ENCODE data around the gene HS3ST5. TPM values are rescaled to one million over a fixed set of nuclear protein-coding genes. Genes with fewer than 3 reads are reported as not detected.

HS3ST5 gene
- total and polyA plus RNA-seq, 2 donors (not counting 3 experiments of a cell fraction or from before 2014, with no cell fraction given), result not detected

- intact Hi-C loops (cut with micrococcal nuclease) (no loop called here), dilution Hi-C loops (cut with MboI; ENCODE audit: extremely low pct_ligation_motif_present, low sequenced_read_pairs) (no loop called here)
- Histone ChIP-seq H4K20me1 (replicated peaks; ENCODE audit: control insufficient read depth, extremely low read depth, insufficient read depth, low read length) (no peaks in the 10 kb centered on the region), H3K4me2 (ENCODE audit: insufficient read depth, low read length) (no peak overlapping the region), H3K27ac (ENCODE audit: insufficient read depth, low read depth, low read length) (no peak overlapping the region), H3K9me3 (replicated peaks; ENCODE audit: control insufficient read depth, insufficient read depth, low read length) (no peaks in the 10 kb centered on the region), H3K4me1 (ENCODE audit: control insufficient read depth, extremely low read depth, insufficient read depth, low read length) (no peaks in the 10 kb centered on the region), H3K9me1 (replicated peaks; ENCODE audit: control insufficient read depth, extremely low read depth, insufficient read depth, low read length) (no peaks in the 10 kb centered on the region), H3K36me3 (ENCODE audit: control insufficient read depth in 2 of 2, extremely low read depth in 1 of 2, insufficient read depth in 2 of 2, low read length in 2 of 2) (no peaks in the 10 kb centered on the region), H3K9ac (replicated peaks; ENCODE audit: extremely low read depth, insufficient read depth, low read length) (no peak overlapping the region), H3K79me2 (ENCODE audit: control insufficient read depth, insufficient read depth, low read length) (no peaks in the 10 kb centered on the region), H2AFZ (ENCODE audit: low read depth, low read length) (no peak overlapping the region), H3K4me3 (replicated peaks in 1 of 3; ENCODE audit: insufficient read depth in 1 of 3, low read depth in 1 of 3, low read length in 3 of 3) (no peak overlapping the region), H3K27me3 (ENCODE audit: control insufficient read depth in 2 of 2, insufficient read depth in 2 of 2, low read length in 2 of 2) (no peaks in the 10 kb centered on the region)
- BruUV-seq (replicated peaks), result no TSS peak
- FAIRE-seq (no peak), DNase-seq (ENCODE audit: low read depth, low spot score) (no peak)
- TF ChIP-seq JUN (IDR thresholded peaks at IDR 0.05; ENCODE audit: borderline replicate concordance, insufficient read depth, insufficient read length, low read depth) (no peak), MYC (IDR thresholded peaks at IDR 0.05; ENCODE audit: low read depth, low read length) (no peak), CTCF (IDR thresholded peaks at IDR 0.05; ENCODE audit: extremely low read depth in 1 of 2, insufficient read depth in 1 of 2, low read depth in 1 of 2, low read length in 2 of 2) (no peak), POLR2A (IDR thresholded peaks at IDR 0.05; ENCODE audit: low read depth, low read length) (no peak), POLR2AphosphoS5 (IDR thresholded peaks at IDR 0.05; ENCODE audit: insufficient read depth, low read depth, low read length) (no peak), GATA2 (IDR thresholded peaks at IDR 0.05; ENCODE audit: insufficient read depth, insufficient read length, low read depth, low read length) (no peak), EZH2 (IDR thresholded peaks at IDR 0.05; ENCODE audit: borderline replicate concordance, low read depth, low read length, severe bottlenecking) (no peak), FOS (IDR thresholded peaks at IDR 0.05; ENCODE audit: borderline replicate concordance, insufficient read depth, low read length) (no peak), MAX (IDR thresholded peaks at IDR 0.05; ENCODE audit: insufficient read depth, insufficient read length) (no peak)
- POLR2A ChIA-PET, result no interaction called here
- CTCF ChIA-PET, result interaction anchor here (1.4 to 1.8 kb wide), 3 partner anchors 10 to 61 kb away, joined by 3 to 4 read pairs (median 4); no protein-coding TSS in a partner anchor
Observed at GRCh38 chr6:114055763-114056162, 287.1 kb downstream of the HS3ST5 start.
